Stimulated activated CD8-positive, alpha-beta memory T cell treated with anti-CD3 and anti-CD28 coated beads, Interleukin-2, amount 100 ng/mL, for 48 hours (primary cell): Measurements from ENCODE around the gene GLCE.

Experiments
- DNase-seq, 2 donors: peaks; one replicate each; pipeline ENCODE4 v3.0.0-alpha.2; 2020; ENCODE audit warnings: low read depth in 2 of 2

GLCE gene

DNA sequence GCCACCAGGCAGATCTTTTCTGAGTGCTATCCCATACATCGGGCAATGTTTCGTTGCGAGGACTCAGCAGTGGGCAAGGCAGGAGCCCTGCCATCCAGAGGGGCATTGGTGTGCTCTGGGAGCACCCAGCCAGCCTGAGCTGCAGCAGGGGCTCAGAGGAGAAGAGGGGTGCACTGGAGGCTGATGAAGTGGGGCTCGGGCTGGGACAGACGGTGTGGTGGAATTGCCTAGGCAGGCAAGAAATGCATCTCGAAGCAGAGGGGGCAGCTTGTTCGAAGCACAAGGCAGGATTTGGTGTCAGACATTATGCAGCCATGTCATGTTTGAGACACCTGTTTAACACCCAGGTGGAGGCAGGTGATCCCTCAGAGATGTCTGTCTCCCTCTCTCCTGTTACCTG lies 157.6 kb downstream of the GLCE start:
- DNase-seq: no peak

DNA sequence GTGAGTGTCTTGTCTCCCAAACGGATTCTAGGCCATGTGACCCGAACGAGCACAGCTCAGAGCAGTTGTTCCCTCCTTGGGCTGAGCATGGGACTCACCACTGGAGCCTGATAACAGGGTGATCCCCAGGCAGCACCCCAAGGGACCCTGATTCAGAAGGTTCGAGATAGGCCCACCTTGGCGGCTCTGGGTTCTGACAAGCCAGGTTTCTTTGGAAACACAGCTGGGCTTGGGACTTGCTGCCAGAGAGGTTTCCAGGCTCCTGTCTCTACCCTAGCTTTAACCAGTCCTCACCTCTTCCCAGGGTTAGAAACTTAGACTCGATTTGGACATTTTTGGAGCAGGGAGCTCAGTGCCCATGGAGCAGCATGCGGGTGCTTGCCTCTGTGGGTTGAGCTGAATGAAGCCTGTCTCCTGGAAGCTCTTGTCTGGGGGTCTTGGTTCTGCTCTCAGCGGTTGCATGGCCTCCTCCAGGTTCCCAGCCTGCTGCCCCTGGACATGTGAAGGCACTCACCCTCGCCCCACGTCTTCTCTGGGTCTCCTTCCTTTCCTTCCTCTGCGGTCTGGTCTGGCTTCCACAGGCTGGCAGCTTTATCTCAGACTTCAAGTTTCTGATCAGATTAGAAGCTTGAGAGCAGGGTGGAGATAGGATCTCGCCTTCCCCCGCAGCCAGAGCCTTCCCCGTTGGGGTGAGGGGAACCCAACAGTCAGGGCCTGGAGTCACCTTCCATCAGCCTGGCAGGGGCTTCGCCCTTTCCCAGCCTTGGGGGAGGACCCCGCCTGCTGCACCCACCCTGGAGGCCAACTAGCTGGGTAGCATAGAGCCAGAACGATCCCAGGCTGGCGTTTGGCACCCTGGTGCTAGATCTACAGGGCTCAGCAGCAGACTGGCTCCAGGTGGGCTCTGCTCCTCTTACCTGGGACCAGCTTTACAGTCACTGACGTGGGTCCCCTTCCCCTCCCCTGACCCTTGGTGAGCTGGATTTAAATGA lies 159.2 kb downstream of the GLCE start:
- DNase-seq: no peak

DNA sequence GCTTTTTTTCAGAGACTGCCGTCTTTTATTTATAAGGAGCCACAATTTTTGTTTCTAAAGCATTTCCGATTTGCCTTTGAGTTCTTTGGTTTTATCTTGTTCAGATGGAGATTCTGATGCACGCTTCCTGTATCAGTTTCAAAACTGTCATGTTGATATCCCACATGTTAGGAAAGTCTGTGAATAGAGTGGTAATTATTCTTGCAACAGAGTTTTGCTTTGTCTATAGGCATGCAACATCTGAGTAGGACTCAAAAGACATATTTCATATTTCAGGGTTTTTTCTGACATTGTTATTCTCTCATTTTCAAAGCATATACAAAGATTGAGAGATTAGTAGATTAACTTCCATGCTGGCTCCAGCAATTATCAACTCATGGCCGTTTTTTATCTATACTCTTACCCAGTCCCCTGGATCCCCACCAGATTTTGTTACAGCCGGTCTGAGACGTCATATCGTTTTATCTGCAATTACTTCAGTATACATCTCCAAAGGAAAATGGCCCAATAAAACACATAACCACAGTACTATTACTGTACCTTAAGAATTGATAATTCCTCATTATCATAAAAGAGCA lies 160.6 kb downstream of the GLCE start:
- no peak for DNase-seq
